PC-9 (cell line): Measurements from ENCODE around the gene UBN2. TPM values are rescaled to one million over a fixed set of nuclear protein-coding genes. Genes with fewer than 3 reads are reported as not detected.
"Not testable (repeated sequence)": the region's sequence is repeated elsewhere in the genome, so short reads cannot be mapped to it uniquely, and the experiment has no call there.

ENCODE experiments used
- BruUV-seq: library from RNA; stranded (reverse); fragments of 400-500 nt; replicated peaks from 2 replicates; lab custom pipeline; 2021; lab: Mats Ljungman, UMichigan
- CTCF ChIA-PET: fragments of 300-600 bp; sonication (Branson Sonifier 250); formaldehyde crosslinking; loops from one replicate; lab custom pipeline; 2022; ENCODE audit warnings: antibody characterized with exemption; lab: Charles Lee
- POLR2A ChIA-PET: fragments of 300-600 bp; sonication (Branson Sonifier 250); formaldehyde crosslinking; loops from one replicate; lab custom pipeline; 2022; ENCODE audit warnings: antibody characterized with exemption; ENCODE audit not compliant: unreplicated experiment; lab: Charles Lee
- DNase-seq, 2 experiments: peaks; one replicate each; pipeline versions ENCODE4 v3.0.0 to v3.0.0-alpha.2; 2015 to 2022; ENCODE audit warnings: mixed read lengths in 1 of 2
- H2AFZ ChIP-seq: fragments of 200-600 bp; sonication (generic); 2 replicates; pipeline ENCODE4 v1.8.1; 2017; ENCODE audit warnings: antibody characterized with exemption
- H3F3A ChIP-seq: fragments of 200-600 bp; sonication (generic); 2 replicates; pipeline ENCODE4 v1.8.1; 2017; ENCODE audit warnings: antibody characterized with exemption, mild to moderate bottlenecking, low read depth; ENCODE audit not compliant: insufficient read depth
- H3K27ac ChIP-seq: fragments of 200-600 bp; sonication (generic); 2 replicates; pipeline ENCODE4 v1.6.1; 2016; ENCODE audit warnings: mixed run types
- H3K27me3 ChIP-seq: fragments of 200-600 bp; sonication (generic); 2 replicates; pipeline ENCODE4 v1.6.1; 2016; ENCODE audit warnings: low read depth, mixed run types; ENCODE audit not compliant: insufficient read depth
- H3K36me3 ChIP-seq: fragments of 200-600 bp; sonication (generic); 2 replicates; pipeline ENCODE4 v1.6.1; 2016; ENCODE audit warnings: low read depth, mixed run types
- H3K4me1 ChIP-seq: fragments of 200-600 bp; sonication (generic); replicated peaks from 2 replicates; pipeline ENCODE4 v1.6.1; 2016; ENCODE audit warnings: mixed run types; ENCODE audit not compliant: insufficient read depth
- H3K4me2 ChIP-seq: fragments of 200-600 bp; sonication (generic); 2 replicates; pipeline ENCODE4 v1.6.1; 2017; ENCODE audit warnings: mixed run types
- H3K4me3 ChIP-seq: fragments of 200-600 bp; sonication (generic); 2 replicates; pipeline ENCODE4 v1.6.1; 2016; ENCODE audit warnings: mixed run types
- H3K79me2 ChIP-seq: fragments of 200-600 bp; sonication (generic); 2 replicates; pipeline ENCODE4 v1.6.1; 2017; ENCODE audit warnings: low read depth, mixed run types
- H3K9me2 ChIP-seq: fragments of 200-600 bp; sonication (generic); 2 replicates; pipeline ENCODE4 v1.8.1; 2017; ENCODE audit warnings: mild to moderate bottlenecking; ENCODE audit not compliant: insufficient read depth
- H3K9me3 ChIP-seq: fragments of 200-600 bp; sonication (generic); 2 replicates; pipeline ENCODE4 v1.8.1; 2016; ENCODE audit warnings: low read depth; ENCODE audit not compliant: insufficient read depth
- H4K20me1 ChIP-seq: fragments of 200-600 bp; sonication (generic); 2 replicates; pipeline ENCODE4 v1.8.1; 2017; ENCODE audit not compliant: insufficient read depth
- EZH2 ChIP-seq: fragments of 200-600 bp; sonication (generic); IDR thresholded peaks from 2 replicates; pipeline ENCODE4 v1.8.0; 2017; ENCODE audit warnings: antibody characterized with exemption, low read depth
- intact Hi-C: fragments of 100-400 bp; cut with micrococcal nuclease; formaldehyde crosslinking; loops from one replicate; pipeline ENCODE4 v1.10.0; 2022; ENCODE audit not compliant: unreplicated experiment
- total RNA-seq: library from RNA; stranded (reverse); gene quantifications from 2 replicates; pipeline ENCODE4 v1.2.3, GENCODE V29; 2021
- TF ChIP-seq, protein P1 (sequence below): fragments of 200-600 bp; sonication (generic); conservative IDR thresholded peaks from 2 replicates; pipeline ENCODE4 v1.6.1; 2017; ENCODE audit warnings: mixed run types, antibody characterized with exemption, mild to moderate bottlenecking, moderate library complexity

Gene UBN2
- total RNA-seq, 1 experiment from 2014 or later: 34.1 TPM

GRCh38 chr7:139203992-139204391, 27.0 kb upstream of the UBN2 start:
- intact Hi-C loops: no loop called here
- no TSS peak for BruUV-seq
- Histone ChIP-seq H2AFZ (no peak overlapping the region), H3K4me3 (no peak overlapping the region), H4K20me1 (no peaks in the 10 kb centered on the region), H3K4me1 (no peaks in the 10 kb centered on the region), H3K27ac (no peak overlapping the region), H3K9me2 (0 out of 2 replicates have a peak, but pooled peaks cover 4% of the 10 kb centered on the region), H3K79me2 (no peaks in the 10 kb centered on the region), H3K9me3 (peaks cover 11% of the 10 kb centered on the region; the same call in 1 of the 2 replicates), H3K27me3 (no peaks in the 10 kb centered on the region), H3F3A (no peaks in the 10 kb centered on the region), H3K36me3 (no peaks in the 10 kb centered on the region), H3K4me2 (no peak overlapping the region)
- CTCF ChIA-PET: no interaction called here
- DNase-seq: no peak
- POLR2A ChIA-PET: no interaction called here
- TF ChIP-seq, protein P1, sequence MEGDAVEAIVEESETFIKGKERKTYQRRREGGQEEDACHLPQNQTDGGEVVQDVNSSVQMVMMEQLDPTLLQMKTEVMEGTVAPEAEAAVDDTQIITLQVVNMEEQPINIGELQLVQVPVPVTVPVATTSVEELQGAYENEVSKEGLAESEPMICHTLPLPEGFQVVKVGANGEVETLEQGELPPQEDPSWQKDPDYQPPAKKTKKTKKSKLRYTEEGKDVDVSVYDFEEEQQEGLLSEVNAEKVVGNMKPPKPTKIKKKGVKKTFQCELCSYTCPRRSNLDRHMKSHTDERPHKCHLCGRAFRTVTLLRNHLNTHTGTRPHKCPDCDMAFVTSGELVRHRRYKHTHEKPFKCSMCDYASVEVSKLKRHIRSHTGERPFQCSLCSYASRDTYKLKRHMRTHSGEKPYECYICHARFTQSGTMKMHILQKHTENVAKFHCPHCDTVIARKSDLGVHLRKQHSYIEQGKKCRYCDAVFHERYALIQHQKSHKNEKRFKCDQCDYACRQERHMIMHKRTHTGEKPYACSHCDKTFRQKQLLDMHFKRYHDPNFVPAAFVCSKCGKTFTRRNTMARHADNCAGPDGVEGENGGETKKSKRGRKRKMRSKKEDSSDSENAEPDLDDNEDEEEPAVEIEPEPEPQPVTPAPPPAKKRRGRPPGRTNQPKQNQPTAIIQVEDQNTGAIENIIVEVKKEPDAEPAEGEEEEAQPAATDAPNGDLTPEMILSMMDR: no peak
- TF ChIP-seq EZH2: no peak

DNA sequence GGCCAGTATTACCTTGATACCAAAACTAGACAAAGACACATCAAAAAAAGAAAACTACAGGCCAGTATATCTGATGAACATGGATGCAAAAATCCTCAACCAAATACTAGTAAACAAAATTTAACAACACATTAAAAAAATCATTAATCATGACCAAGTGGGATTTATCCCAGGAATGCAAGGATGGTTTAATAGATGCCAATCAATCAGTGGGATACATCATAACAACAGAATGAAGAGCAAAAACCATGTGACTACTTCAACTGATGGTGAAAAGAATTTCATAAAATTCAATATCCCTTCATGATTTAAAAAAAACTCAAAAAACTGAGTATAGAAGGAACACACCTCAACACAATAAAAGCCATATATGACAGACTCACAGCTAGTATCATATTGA, 25.2 kb upstream of the UBN2 start:
- Histone ChIP-seq H3K4me1 (no peaks in the 10 kb centered on the region), H3K79me2 (no peaks in the 10 kb centered on the region), H3K36me3 (no peaks in the 10 kb centered on the region), H3K9me3 (peaks cover 11% of the 10 kb centered on the region; the same call in 1 of the 2 replicates), H3K4me2 (no peak overlapping the region), H3K9me2 (0 out of 2 replicates have a peak, but pooled peaks cover 4% of the 10 kb centered on the region), H3K27me3 (no peaks in the 10 kb centered on the region), H3F3A (no peaks in the 10 kb centered on the region), H4K20me1 (no peaks in the 10 kb centered on the region), H3K27ac (no peak overlapping the region), H2AFZ (no peak overlapping the region), H3K4me3 (no peak overlapping the region)
- CTCF ChIA-PET: no interaction called here
- no TSS peak for BruUV-seq
- intact Hi-C loops: no loop called here
- no peak for TF ChIP-seq EZH2
- TF ChIP-seq, protein P1: no peak
- POLR2A ChIA-PET: interaction anchor here (0.7 kb wide), 1 partner anchor 1022 kb away, joined by 10 read pairs; no protein-coding TSS in a partner anchor
- DNase-seq: no peak

GRCh38 chr7:139212133-139212532, 18.9 kb upstream of the UBN2 start:
- no peak overlapping the region for H2AFZ ChIP-seq
- intact Hi-C loops: no loop called here
- H3K79me2 ChIP-seq: no peaks in the 10 kb centered on the region
- no peaks in the 10 kb centered on the region for H3K27me3 ChIP-seq
- H3K4me3 ChIP-seq: no peak overlapping the region
- no peaks in the 10 kb centered on the region for H3K36me3 ChIP-seq
- H3F3A ChIP-seq: no peaks in the 10 kb centered on the region
- H3K4me2 ChIP-seq: no peak overlapping the region
- no peak for DNase-seq
- CTCF ChIA-PET: no interaction called here
- TF ChIP-seq EZH2: no peak
- TF ChIP-seq, protein P1: no peak
- no peaks in the 10 kb centered on the region for H4K20me1 ChIP-seq
- no peaks in the 10 kb centered on the region for H3K9me3 ChIP-seq
- H3K27ac ChIP-seq: no peak overlapping the region
- H3K9me2 ChIP-seq: no peaks in the 10 kb centered on the region
- no TSS peak for BruUV-seq
- no peaks in the 10 kb centered on the region for H3K4me1 ChIP-seq
- POLR2A ChIA-PET: no interaction called here

DNA sequence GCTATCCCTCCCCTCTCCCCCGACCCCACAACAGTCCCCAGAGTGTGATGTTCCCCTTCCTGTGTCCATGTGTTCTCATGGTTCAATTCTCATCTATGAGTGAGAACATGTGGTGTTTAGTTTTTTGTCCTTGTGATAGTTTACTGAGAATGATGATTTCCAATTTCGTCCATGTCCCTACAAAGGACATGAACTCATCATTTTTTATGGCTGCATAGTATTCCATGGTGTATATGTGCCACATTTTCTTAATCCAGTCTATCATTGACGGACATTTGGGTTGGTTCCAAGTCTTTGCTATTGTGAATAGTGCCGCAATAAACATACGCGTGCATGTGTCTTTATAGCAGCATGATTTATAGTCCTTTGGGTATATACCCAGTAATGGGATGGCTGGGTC, 17.5 kb upstream of the UBN2 start:
- H4K20me1 ChIP-seq, DNase-seq, CTCF ChIA-PET, H3K4me3 ChIP-seq, H3K4me1 ChIP-seq, H3K27ac ChIP-seq, H2AFZ ChIP-seq, POLR2A ChIA-PET, BruUV-seq, H3K27me3 ChIP-seq, H3K36me3 ChIP-seq, H3K4me2 ChIP-seq, intact Hi-C loops, H3K9me3 ChIP-seq, H3F3A ChIP-seq, H3K79me2 ChIP-seq, H3K9me2 ChIP-seq: not testable (repeated sequence)
